NCI-H748 treated with DMSO at 0.1 percent for 48 hours (cell line): ENCODE data around the gene APOC3.
"Not testable (repeated sequence)": the region's sequence is repeated elsewhere in the genome, so short reads cannot be mapped to it uniquely, and the experiment has no call there.

Source experiments
- DNase-seq: peaks from one replicate; lab custom pipeline; 2025; lab: John Stamatoyannopoulos, UW

Gene APOC3

DNA sequence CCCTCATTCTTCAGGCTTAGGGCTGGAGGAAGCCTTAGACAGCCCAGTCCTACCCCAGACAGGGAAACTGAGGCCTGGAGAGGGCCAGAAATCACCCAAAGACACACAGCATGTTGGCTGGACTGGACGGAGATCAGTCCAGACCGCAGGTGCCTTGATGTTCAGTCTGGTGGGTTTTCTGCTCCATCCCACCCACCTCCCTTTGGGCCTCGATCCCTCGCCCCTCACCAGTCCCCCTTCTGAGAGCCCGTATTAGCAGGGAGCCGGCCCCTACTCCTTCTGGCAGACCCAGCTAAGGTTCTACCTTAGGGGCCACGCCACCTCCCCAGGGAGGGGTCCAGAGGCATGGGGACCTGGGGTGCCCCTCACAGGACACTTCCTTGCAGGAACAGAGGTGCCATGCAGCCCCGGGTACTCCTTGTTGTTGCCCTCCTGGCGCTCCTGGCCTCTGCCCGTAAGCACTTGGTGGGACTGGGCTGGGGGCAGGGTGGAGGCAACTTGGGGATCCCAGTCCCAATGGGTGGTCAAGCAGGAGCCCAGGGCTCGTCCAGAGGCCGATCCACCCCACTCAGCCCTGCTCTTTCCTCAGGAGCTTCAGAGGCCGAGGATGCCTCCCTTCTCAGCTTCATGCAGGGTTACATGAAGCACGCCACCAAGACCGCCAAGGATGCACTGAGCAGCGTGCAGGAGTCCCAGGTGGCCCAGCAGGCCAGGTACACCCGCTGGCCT is 641 bp downstream of the APOC3 start:
- no peak for DNase-seq

DNA sequence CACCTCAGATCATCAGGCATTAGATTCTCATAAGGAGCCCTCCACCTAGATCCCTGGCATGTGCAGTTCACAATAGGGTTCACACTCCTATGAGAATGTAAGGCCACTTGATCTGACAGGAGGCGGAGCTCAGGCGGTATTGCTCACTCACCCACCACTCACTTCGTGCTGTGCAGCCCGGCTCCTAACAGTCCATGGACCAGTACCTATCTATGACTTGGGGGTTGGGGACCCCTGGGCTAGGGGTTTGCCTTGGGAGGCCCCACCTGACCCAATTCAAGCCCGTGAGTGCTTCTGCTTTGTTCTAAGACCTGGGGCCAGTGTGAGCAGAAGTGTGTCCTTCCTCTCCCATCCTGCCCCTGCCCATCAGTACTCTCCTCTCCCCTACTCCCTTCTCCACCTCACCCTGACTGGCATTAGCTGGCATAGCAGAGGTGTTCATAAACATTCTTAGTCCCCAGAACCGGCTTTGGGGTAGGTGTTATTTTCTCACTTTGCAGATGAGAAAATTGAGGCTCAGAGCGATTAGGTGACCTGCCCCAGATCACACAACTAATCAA is 2.2 kb downstream of the APOC3 start:
- DNase-seq = no peak

DNA sequence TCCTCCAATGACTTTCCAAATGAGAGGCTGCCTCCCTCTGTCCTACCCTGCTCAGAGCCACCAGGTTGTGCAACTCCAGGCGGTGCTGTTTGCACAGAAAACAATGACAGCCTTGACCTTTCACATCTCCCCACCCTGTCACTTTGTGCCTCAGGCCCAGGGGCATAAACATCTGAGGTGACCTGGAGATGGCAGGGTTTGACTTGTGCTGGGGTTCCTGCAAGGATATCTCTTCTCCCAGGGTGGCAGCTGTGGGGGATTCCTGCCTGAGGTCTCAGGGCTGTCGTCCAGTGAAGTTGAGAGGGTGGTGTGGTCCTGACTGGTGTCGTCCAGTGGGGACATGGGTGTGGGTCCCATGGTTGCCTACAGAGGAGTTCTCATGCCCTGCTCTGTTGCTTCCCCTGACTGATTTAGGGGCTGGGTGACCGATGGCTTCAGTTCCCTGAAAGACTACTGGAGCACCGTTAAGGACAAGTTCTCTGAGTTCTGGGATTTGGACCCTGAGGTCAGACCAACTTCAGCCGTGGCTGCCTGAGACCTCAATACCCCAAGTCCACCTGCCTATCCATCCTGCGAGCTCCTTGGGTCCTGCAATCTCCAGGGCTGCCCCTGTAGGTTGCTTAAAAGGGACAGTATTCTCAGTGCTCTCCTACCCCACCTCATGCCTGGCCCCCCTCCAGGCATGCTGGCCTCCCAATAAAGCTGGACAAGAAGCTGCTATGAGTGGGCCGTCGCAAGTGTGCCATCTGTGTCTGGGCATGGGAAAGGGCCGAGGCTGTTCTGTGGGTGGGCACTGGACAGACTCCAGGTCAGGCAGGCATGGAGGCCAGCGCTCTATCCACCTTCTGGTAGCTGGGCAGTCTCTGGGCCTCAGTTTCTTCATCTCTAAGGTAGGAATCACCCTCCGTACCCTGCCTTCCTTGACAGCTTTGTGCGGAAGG is 2.9 kb downstream of the APOC3 start:
- DNase-seq = no peak

DNA sequence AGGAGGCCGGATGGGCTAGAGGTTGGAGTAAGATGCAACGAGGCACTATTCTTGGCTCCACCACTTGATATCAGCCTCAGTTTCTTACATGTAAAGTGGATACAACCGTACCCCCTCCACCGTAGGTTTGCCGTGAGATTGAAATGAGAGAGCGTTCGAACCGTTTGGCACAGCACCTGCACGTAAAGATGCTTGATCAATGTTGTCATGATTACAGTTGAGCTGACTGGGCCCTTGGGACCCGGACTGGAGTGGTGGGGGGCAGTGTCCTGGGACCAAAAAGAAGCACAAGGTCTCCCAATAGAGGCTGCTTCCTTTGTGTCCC is 3.7 kb downstream of the APOC3 start:
- no peak for DNase-seq

DNA sequence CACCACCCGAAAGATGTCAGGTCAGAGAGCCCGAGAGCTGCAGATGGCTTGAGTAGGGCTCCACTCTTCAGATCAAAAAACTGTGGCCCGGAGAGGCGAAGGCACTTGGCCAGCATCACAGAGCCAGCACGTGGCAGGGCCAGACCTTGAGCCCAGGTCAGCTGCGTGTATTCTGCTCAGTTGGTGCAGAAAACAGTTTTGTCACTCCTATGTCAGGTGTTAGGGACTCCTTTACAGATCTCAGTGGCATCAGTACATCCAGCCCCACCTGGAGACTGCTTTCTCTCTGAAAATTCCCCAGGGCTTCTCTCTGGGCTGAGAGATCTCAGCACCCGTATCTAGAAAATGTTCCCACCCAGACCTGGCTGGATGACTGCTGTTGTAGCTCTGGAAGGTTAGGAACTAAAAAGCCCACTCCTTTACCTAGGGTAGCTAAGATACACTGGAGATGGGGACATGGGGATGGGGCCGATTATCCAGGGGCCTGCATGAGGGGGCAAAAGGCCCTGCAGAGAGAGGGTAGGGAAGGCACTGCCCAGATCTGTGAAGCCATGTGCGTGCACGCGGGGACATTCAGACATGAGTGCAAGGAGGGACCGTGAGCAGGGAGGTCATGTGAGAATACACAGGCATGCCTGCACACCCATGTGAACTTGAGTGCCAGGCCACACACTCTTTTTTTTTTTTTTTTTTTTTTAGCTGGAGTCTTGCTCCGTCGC is 4.3 kb downstream of the APOC3 start:
- no peak for DNase-seq

DNA sequence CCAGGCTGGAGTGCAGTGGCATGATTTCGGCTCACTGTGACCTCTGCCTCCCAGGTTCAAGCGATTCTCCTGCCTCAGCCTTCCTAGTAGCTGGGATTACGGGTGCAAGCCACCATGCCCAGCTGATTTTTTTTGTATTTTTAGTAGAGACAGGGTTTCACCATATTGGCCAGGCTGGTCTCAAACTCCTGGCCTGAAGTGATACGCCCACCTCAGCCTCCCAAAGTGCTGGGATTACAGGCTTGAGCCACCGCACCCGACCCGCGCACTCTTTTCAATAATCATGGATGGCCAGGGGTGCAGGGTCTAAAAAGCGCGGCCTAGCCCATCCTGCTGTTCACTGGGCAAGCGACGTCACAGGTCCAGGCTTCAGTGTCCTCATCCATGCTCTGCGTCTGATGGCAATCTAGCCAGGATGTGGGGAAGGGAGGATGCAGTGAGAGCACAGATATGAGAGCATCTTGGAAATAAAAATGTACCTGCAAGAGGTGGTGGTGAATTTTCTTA is 4.9 kb downstream of the APOC3 start:
- not testable (repeated sequence) for DNase-seq

DNA sequence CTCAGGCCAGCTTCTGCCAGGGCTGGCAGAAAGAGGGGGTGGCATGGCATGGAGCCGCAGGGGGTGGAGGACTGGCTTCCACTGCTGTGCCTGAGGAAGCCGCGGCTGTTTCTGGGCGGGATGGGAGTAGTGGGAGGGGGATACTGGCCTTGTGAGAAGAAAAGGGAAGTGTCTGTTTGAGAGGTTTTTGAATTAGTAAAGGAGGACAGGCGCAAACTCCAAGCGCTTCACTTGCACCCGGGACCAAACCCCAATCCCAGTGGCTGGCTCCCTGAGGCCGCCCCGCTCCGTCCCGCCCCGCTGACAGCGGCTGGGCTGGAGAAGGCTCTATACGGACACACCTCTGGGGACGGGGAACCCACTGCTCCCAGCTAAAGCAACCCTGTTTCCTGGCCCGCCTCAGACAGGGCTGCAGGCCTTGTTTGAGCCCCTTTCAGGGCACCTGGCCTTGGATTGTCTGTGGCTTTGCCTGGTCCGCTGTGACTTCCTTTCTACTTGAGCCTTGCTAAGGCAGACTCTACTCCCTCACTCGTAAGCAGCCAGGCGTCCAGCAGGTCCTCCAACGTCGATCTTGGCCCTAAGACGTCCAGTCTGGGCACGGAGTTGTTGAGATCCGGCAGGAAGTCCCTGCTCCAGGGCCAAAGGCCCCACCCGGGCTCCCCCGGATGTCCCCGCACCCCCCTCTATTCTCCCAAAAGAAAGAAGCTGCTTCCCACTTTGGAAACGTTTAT is 5.5 kb downstream of the APOC3 start:
- DNase-seq = no peak

DNA sequence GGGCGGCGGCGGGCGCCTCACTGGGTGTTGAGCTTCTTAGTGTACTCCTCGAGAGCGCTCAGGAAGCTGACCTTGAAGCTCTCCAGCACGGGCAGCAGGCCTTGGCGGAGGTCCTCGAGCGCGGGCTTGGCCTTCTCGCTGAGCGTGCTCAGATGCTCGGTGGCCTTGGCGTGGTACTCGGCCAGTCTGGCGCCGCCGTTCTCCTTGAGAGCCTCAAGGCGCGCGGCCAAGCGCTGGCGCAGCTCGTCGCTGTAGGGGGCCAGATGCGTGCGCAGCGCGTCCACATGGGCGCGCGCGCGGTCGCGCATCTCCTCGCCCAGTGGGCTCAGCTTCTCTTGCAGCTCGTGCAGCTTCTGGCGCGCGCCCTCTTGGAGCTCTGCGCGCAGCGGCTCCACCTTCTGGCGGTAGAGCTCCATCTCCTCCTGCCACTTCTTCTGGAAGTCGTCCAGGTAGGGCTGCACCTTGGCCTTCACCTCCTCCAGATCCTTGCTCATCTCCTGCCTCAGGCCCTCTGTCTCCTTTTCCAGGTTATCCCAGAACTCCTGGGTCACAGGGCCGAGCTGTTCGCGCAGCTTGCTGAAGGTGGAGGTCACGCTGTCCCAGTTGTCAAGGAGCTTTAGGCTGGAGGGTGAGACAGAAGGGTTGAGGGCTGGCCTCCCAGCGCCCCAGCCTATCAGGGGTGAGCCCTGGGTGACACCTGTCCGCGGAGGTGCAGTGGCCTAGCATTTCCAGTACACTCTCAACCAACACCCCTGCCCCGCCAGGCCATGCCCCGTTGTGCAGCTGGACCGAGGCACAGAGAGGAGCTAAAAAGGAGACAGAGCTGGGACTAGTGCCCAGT is 6.3 kb downstream of the APOC3 start:
- DNase-seq = peak; percentile 55

DNA sequence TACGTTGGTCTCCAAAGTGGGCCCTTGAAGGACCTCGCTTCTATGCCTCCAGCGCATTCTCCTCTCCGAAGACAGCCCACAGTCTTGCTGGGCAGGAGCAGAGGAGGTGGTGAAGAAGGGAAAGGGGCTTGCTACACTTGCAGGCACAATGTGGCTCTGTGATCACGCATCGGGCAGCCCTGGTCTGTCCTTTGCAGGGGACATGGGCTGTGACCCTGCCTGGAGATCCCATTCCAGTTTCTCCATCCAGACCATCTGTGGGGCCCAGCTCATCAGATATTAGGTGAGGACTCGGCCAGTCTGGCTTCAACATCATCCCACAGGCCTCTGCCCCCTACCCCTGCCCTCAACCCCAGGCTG is 6.9 kb downstream of the APOC3 start:
- DNase-seq = no peak

DNA sequence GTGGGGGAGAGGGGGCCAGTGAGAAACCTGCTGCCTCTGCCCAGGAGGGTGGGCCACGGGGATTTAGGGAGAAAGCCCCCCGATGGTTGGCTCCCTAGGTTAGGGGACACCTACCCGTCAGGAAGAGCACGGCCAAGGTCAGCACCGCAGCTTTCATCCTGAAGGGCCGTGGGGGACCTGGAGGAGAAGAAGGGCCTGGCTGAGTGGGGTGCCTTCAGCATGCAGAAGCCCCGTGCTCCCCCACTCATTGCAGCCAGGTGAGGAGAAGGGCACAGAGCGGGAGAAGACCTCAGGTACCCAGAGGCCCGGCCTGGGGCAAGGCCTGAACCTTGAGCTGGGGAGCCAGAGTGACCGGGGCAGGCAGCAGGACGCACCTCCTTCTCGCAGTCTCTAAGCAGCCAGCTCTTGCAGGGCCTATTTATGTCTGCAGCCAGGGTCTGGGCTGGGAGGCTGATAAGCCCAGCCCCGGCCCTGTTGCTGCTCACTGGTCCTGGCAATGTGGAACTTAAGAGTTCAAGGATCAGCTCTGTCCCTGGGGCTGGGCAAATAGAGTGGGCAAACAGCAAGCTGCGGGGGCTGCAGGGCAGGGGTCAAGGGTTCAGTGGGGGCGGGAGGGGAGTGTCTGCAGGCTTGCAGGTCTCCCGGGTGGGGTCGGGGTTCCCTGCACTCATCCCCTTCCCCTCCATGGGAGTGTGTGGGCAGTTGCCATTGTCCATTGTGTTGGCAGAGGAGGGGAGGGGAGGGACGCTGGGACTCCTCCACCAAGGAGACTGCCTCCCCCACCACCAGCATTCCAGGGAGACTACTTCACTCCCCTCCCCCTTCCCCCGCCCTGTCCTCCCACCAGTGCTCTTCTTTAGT is 7.8 kb downstream of the APOC3 start, which contains the start of gene APOA1:
Gene APOA1 (minus strand): TSS at position 392 of the 861 bp plus-strand sequence. CDS start 235 bp downstream, at position 157.
- DNase-seq = no peak

DNA sequence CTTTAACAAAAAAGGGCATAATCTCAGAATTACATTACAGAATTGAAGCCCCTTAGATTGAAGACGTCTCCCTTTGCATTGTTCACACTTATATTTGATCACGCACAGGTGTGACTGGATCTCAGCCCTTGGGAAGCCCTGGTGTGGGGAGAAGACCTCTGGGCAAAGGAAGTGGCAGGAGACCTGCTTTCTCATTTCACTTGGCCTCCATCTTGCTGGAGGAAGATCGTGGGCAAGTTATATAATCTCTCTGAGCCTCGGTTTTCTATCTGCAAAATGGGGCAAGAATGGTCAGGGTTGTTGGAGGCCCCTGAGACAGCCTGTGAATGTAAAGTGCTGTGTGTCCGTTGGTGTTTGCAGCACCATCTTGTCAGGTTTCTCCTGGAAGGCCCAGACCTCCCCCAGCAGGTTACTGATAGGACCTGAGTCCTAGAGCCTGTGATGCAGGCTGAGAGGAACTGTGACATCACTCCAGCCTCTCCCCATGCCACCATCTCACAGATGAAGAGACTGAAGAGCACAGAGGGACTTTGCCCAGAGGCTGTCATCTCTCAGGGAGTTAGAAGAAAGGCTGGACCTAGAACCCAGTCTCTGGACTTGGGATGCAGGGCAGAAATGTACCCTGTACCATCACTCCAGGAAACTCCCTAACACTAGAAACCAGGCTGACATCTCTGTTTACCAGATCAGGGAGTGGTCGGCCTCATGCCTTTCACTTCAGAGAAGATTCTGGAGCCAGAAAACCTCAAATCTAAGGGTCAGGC is 8.8 kb downstream of the APOC3 start:
- no peak for DNase-seq

DNA sequence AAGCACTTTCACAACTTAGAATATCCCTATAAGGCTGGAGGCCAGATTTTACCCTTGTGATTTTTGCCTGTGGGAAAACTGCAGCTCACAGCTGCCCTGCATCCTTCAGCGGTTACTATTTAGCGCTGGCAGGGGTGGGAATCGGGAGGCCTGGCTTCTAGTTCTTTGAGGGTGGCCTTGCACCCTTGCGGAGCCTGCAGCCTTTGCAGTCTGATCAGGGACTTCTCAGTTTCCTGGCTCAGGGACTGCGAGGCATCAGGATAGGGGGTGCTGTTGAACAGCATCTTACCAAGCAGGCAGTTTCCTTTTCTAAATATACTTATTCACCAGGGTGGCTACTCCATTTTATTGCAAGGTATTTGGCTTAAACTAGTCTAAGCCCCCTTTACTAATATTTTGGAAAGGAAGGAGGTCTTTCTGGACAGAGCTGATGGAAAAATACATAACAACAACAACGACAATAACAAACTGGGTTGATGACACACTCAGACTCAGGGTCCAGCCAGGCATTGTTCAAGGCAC is 10.6 kb downstream of the APOC3 start:
- DNase-seq = no peak

DNA sequence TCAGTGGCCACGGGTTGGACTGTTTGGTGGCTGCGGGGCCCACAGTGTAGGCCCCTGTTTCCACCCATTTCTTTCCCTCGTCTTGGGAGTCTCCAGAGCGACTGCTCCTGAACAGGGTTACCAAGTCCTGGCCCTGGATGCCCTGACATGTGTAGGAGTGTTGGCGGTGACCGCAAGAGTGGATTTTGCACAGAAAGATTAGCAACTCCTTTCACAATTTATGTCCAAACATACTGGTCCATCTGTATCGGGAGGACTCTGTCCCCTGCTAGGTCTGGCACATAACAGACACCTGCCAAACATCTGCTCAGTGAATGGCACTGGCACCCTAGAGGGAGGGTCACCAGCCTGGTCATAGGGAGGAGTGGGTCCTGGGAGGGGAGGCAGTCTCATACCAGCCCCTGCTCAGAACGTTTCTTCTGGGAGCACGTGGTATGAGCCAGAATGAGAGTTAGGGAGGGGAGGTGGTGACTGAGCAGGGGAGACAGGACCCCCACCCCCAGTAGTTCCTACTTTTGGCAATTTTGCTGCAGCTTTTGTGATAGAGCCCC is 11.1 kb downstream of the APOC3 start:
- DNase-seq = no peak

DNA sequence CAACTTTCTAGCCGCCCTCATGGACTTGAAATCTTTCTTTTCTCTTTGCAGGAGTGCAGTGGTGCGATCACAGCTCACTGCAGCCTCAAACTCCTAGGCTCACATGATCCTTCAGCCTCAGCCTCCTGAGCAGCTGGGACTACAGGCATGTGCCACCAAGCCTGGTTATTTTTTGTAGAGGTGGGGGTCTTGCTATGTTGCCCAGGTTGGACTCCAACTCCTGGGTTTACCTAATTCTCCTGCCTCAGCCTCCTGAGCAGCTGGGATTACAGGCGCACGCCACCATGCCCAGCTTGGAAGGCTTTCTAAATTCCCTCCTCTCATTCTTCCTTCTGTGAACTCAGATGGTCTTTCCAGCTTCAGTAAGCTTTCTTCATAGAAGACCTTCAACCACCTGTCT is 12.4 kb downstream of the APOC3 start:
- DNase-seq = no peak

DNA sequence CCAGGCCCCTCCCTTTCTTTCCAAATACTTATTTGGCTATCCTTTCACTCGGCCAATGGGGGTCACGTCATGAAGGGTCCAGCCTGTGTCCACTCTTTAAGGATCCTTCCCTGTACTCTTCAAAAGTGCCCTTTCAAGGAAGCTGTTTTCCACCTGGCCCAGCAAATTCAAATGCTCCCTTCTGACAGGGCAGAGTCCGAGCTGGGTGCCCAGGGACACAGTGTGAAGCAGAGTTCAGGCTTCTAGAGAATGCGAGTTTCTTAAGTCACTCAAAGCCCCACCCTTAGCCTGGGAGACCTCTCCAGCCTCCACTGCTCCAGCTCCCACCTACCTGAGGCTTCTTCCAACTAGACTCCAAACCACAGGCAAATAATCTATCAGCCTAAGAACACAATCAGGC is 13.2 kb downstream of the APOC3 start:
- DNase-seq = no peak

DNA sequence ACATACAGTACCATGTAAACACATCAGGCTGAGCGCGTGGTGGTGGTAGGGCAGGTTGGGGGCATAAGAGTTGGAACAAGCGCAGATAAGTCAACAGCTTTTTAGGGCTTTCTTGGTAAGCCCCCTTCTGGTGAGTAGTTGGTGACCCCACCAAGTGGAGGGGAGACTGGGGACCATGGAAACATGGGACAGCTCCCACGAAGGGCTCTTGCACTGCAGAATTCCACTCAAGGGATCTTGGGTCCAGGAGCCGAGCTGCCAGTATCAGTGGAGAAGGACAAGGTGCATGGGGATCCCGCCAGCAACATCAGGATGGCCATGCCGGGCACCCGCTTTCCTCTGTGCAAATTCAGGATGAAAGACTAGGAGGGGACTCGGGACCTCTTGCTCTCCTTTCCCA is 14.0 kb downstream of the APOC3 start:
- DNase-seq = no peak

DNA sequence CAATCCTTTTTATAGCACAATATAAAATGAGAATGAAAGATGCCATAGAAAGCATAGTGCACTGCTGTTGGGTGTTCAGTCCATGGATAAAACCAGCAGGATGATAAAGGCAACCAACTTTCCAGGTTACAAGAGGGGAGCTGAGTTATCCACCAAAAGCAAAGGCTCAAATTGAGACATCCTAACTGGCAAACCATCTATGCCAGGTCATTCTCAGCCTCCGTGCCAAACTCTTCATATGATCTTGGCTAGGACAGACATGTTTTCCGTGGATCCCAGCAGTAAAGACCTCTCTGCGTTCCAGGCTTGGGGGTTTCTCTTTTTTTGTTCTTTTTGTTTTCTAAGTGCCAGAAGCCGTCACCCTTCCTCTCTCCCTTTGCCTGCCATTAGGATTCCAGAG is 15.0 kb downstream of the APOC3 start:
- DNase-seq = no peak

DNA sequence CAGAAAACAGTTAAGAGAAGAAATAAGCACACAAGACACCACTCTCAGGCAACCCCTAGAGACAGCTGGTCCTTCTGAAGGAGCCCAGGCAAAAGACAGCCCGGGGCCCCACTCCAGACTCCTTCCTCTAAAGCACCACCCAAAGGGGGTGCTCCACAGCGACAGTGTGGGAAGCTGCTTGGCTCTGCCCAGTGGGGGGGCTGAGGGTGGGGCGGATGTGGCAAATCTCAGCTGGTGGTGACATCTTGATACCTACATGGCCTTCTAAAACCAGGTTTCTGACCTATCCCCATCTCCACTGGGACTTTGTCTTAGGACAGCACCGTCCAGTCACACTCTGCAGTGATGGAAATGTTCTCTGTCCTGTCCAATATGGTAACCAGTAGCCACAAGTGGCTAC is 17.9 kb downstream of the APOC3 start:
- no peak for DNase-seq
